Measurements from ENCODE around the gene ARHGDIA.
A peak's percentile ranks its signal among the peaks of the same experiment; 100 is the strongest.

ARHGDIA gene

GRCh38 chr17:81842725-81843504 lies 28.2 kb downstream of the ARHGDIA start:
- TF ChIP-seq SIN3A (IDR thresholded peaks at IDR 0.05; ENCODE audit: borderline replicate concordance, insufficient read depth, low read length) = no peak
- TF ChIP-seq, protein P1, sequence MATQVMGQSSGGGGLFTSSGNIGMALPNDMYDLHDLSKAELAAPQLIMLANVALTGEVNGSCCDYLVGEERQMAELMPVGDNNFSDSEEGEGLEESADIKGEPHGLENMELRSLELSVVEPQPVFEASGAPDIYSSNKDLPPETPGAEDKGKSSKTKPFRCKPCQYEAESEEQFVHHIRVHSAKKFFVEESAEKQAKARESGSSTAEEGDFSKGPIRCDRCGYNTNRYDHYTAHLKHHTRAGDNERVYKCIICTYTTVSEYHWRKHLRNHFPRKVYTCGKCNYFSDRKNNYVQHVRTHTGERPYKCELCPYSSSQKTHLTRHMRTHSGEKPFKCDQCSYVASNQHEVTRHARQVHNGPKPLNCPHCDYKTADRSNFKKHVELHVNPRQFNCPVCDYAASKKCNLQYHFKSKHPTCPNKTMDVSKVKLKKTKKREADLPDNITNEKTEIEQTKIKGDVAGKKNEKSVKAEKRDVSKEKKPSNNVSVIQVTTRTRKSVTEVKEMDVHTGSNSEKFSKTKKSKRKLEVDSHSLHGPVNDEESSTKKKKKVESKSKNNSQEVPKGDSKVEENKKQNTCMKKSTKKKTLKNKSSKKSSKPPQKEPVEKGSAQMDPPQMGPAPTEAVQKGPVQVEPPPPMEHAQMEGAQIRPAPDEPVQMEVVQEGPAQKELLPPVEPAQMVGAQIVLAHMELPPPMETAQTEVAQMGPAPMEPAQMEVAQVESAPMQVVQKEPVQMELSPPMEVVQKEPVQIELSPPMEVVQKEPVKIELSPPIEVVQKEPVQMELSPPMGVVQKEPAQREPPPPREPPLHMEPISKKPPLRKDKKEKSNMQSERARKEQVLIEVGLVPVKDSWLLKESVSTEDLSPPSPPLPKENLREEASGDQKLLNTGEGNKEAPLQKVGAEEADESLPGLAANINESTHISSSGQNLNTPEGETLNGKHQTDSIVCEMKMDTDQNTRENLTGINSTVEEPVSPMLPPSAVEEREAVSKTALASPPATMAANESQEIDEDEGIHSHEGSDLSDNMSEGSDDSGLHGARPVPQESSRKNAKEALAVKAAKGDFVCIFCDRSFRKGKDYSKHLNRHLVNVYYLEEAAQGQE (IDR thresholded peaks at IDR 0.05; ENCODE audit: insufficient read depth in 1 of 2, low read depth in 2 of 2, low read length in 2 of 2) = no peak
- TF ChIP-seq FOXP2 (optimal IDR thresholded peaks at IDR 0.05; ENCODE audit: borderline replicate concordance, extremely low read depth, extremely low read length, insufficient read depth) = no peak
- TF ChIP-seq TAF1 (IDR thresholded peaks at IDR 0.05; ENCODE audit: borderline replicate concordance, insufficient read depth, low read length) = no peak
- no peak; the same call in 1 of the 2 replicates for TF ChIP-seq POLR2AphosphoS5 (IDR thresholded peaks at IDR 0.05; ENCODE audit: low read depth, low read length)

DNA sequence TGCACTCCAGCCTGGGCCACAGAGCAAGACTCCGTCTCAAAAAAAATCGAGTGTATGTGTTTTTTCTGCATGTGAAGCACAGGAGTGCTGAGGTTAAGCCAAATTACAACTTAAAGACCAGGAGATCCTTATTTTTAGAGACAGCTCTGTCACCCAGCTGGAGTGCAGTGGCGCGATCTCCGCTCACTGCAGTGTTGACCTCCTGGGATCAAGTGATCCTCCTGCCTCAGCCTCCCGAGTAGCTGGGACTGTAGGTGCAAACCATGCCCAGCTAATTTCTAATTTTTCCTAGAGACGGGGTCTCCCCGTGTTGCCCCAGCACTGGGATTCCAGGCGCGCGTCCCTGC lies 28.8 kb downstream of the ARHGDIA start:
- TF ChIP-seq POLR2AphosphoS5 (IDR thresholded peaks at IDR 0.05; ENCODE audit: low read depth, low read length) (no peak; the same call in 1 of the 2 replicates), FOXP2 (optimal IDR thresholded peaks at IDR 0.05; ENCODE audit: borderline replicate concordance, extremely low read depth, extremely low read length, insufficient read depth) (no peak), SIN3A (IDR thresholded peaks at IDR 0.05; ENCODE audit: borderline replicate concordance, insufficient read depth, low read length) (no peak), TAF1 (IDR thresholded peaks at IDR 0.05; ENCODE audit: borderline replicate concordance, insufficient read depth, low read length) (no peak)
- TF ChIP-seq, protein P1 (IDR thresholded peaks at IDR 0.05; ENCODE audit: insufficient read depth in 1 of 2, low read depth in 2 of 2, low read length in 2 of 2) = no peak

- TF ChIP-seq SIN3A (IDR thresholded peaks at IDR 0.05; ENCODE audit: borderline replicate concordance, insufficient read depth, low read length) = no peak
- no peak; the same call in 1 of the 2 replicates for TF ChIP-seq POLR2AphosphoS5 (IDR thresholded peaks at IDR 0.05; ENCODE audit: low read depth, low read length)
- no peak for TF ChIP-seq TAF1 (IDR thresholded peaks at IDR 0.05; ENCODE audit: borderline replicate concordance, insufficient read depth, low read length)
- TF ChIP-seq, protein P1 (IDR thresholded peaks at IDR 0.05; ENCODE audit: insufficient read depth in 1 of 2, low read depth in 2 of 2, low read length in 2 of 2) = no peak
- TF ChIP-seq FOXP2 (optimal IDR thresholded peaks at IDR 0.05; ENCODE audit: borderline replicate concordance, extremely low read depth, extremely low read length, insufficient read depth) = no peak
Observed at GRCh38 chr17:81841866-81842265, 29.3 kb downstream of the ARHGDIA start.

GRCh38 chr17:81840826-81841778 lies 30.0 kb downstream of the ARHGDIA start:
- TF ChIP-seq FOXP2 (optimal IDR thresholded peaks at IDR 0.05; ENCODE audit: borderline replicate concordance, extremely low read depth, extremely low read length, insufficient read depth) (no peak), POLR2AphosphoS5 (IDR thresholded peaks at IDR 0.05; ENCODE audit: low read depth, low read length) (peak; percentile 4; the same call in 1 of the 2 replicates)

- TF ChIP-seq FOXP2 (optimal IDR thresholded peaks at IDR 0.05; ENCODE audit: borderline replicate concordance, extremely low read depth, extremely low read length, insufficient read depth) (no peak), POLR2AphosphoS5 (IDR thresholded peaks at IDR 0.05; ENCODE audit: low read depth, low read length) (no peak), TAF1 (IDR thresholded peaks at IDR 0.05; ENCODE audit: borderline replicate concordance, insufficient read depth, low read length) (no peak), SIN3A (IDR thresholded peaks at IDR 0.05; ENCODE audit: borderline replicate concordance, insufficient read depth, low read length) (no peak)
- TF ChIP-seq, protein P1 (IDR thresholded peaks at IDR 0.05; ENCODE audit: insufficient read depth in 1 of 2, low read depth in 2 of 2, low read length in 2 of 2) = no peak
Observed at GRCh38 chr17:81839301-81839700, 31.8 kb downstream of the ARHGDIA start.

All from PFSK-1 (cell line).